Neural progenitor cell (in vitro differentiated cells): ENCODE measurements around the gene MARCHF3. TPM values are rescaled to one million over a fixed set of nuclear protein-coding genes. Genes with fewer than 3 reads are reported as not detected.

Experiments used
- DNase-seq: peaks from one replicate; pipeline ENCODE4 v3.0.0-alpha.2; 2016; ENCODE audit warnings: low spot score
- H2AFZ ChIP-seq: fragments of 200-600 bp; sonication (generic); replicated peaks from 2 replicates; pipeline ENCODE4 v1.6.1; 2016; ENCODE audit warnings: antibody characterized with exemption
- H3F3A ChIP-seq: fragments of 200-600 bp; sonication (generic); 2 replicates; pipeline ENCODE4 v1.6.1; 2016; ENCODE audit warnings: antibody characterized with exemption, low read depth
- H3K27ac ChIP-seq: fragments of 200-600 bp; sonication (generic); 2 replicates; pipeline ENCODE4 v1.5.1; 2016; ENCODE audit warnings: mild to moderate bottlenecking
- H3K27me3 ChIP-seq: fragments of 200-600 bp; sonication (generic); 2 replicates; pipeline ENCODE4 v1.6.1; 2016; ENCODE audit warnings: mild to moderate bottlenecking, moderate library complexity
- H3K36me3 ChIP-seq: fragments of 200-600 bp; sonication (generic); 2 replicates; pipeline ENCODE4 v1.5.1; 2016
- H3K4me1 ChIP-seq: fragments of 200-600 bp; sonication (generic); 2 replicates; pipeline ENCODE4 v1.6.1; 2016; ENCODE audit warnings: mixed run types
- H3K4me2 ChIP-seq: fragments of 200-600 bp; sonication (generic); 2 replicates; pipeline ENCODE4 v1.6.1; 2016
- H3K4me3 ChIP-seq: fragments of 200-600 bp; sonication (generic); 2 replicates; pipeline ENCODE4 v1.5.1; 2016
- H3K79me2 ChIP-seq: fragments of 200-600 bp; sonication (generic); 2 replicates; pipeline ENCODE4 v1.6.1; 2016; ENCODE audit warnings: low read depth
- H3K9ac ChIP-seq: fragments of 200-600 bp; sonication (generic); 2 replicates; pipeline ENCODE4 v1.6.1; 2016
- H3K9me3 ChIP-seq: fragments of 200-600 bp; sonication (generic); 2 replicates; pipeline ENCODE4 v1.5.1; 2016; ENCODE audit warnings: low read depth
- H4K20me1 ChIP-seq: fragments of 200-600 bp; sonication (generic); 2 replicates; pipeline ENCODE4 v1.6.1; 2016; ENCODE audit warnings: low read depth
- H3K27ac Mint-ChIP-seq: 3 replicates; pipeline ENCODE4 v1.8.0; 2021; ENCODE audit warnings: mixed read lengths
- H3K27me3 Mint-ChIP-seq: 2 replicates; pipeline ENCODE4 v1.8.0; 2022; ENCODE audit warnings: low read depth, mild to moderate bottlenecking, inconsistent platforms, moderate library complexity, mixed read lengths; ENCODE audit not compliant: insufficient read depth
- H3K36me3 Mint-ChIP-seq: 3 replicates; pipeline ENCODE4 v1.8.0; 2021; ENCODE audit warnings: mixed read lengths
- H3K4me1 Mint-ChIP-seq: 3 replicates; pipeline ENCODE4 v1.8.0; 2021; ENCODE audit warnings: mixed read lengths
- H3K4me3 Mint-ChIP-seq: 3 replicates; pipeline ENCODE4 v1.8.0; 2021; ENCODE audit warnings: mild to moderate bottlenecking, moderate library complexity, mixed read lengths
- H3K9me3 Mint-ChIP-seq: 3 replicates; pipeline ENCODE4 v1.8.0; 2020; ENCODE audit warnings: mixed read lengths
- EZH2 ChIP-seq: fragments of 200-600 bp; sonication (generic); IDR thresholded peaks from 2 replicates; pipeline ENCODE4 v1.6.1; 2017; ENCODE audit warnings: antibody characterized with exemption, mild to moderate bottlenecking, moderate library complexity
- EZH2phosphoT487 ChIP-seq: fragments of 200-600 bp; sonication (generic); IDR thresholded peaks from 2 replicates; pipeline ENCODE4 v1.6.1; 2017; ENCODE audit warnings: antibody characterized with exemption
- total RNA-seq: library from RNA; depleted of rRNA; stranded (reverse); fragments of >200 nt; gene quantifications from 2 replicates; pipeline ENCODE4 v1.2.3, GENCODE V29; 2015; ENCODE audit warnings: low replicate concordance
- TF ChIP-seq, protein P1 (sequence below): fragments of 200-600 bp; sonication (generic); IDR thresholded peaks from 2 replicates; pipeline ENCODE4 v1.5.1; 2017; ENCODE audit warnings: antibody characterized with exemption, mild to moderate bottlenecking

The MARCHF3 gene
- total RNA-seq, 1 donor from 2014 or later = 6.1 TPM

DNA sequence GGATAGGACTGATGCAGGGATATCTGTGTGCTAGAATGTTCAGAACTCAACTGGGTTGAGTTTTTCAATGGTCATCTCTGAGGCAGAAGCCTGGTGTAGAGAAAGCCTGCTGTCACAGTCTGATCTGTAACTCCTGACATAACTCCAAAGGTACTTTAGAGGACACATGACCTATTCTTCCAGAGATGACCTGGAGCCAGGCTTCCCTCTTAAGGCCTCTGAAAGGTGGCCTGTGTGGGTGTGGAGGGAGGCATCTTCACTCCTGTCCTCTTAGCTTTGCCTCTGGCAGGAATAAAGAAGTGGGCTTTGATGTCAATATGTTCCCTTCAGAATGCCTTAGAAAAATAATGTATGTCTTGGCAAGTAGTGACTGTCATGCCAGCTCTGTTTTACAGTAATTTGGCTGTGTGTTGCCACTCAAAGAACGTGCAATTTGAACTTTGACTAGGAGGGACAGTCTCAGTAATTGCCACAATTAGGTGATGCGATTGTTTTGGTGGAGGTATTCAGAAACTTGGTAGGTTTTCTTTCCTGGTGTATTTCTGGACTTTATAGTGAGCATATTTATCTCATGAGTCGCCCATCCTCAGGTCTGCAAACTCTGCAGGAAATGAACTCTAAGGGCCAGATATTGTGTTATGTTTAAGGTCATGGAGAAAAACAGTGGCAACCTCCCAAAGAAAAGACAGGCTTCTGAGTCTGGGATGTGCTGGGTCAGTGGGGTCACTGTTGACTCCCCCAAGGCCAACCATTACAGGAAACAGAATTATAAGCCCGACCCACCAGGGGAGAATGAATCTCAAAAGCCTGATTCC lies 46.2 kb upstream of the MARCHF3 start:
- Mint-ChIP-seq H3K4me1 (peaks cover 34% of the 10 kb centered on the region), H3K27me3 (peaks cover 6% of the 10 kb centered on the region), H3K4me3 (no peak overlapping the region), H3K27ac (no peak overlapping the region), H3K36me3 (no peaks in the 10 kb centered on the region), H3K9me3 (no peaks in the 10 kb centered on the region)
- H3K4me3 ChIP-seq = no peak overlapping the region
- no peak for DNase-seq
- H4K20me1 ChIP-seq = no peaks in the 10 kb centered on the region
- peaks cover 9% of the 10 kb centered on the region for H3K4me1 ChIP-seq
- H3F3A ChIP-seq = no peaks in the 10 kb centered on the region
- H3K9ac ChIP-seq = no peak overlapping the region
- H3K79me2 ChIP-seq = no peaks in the 10 kb centered on the region
- TF ChIP-seq, protein P1, sequence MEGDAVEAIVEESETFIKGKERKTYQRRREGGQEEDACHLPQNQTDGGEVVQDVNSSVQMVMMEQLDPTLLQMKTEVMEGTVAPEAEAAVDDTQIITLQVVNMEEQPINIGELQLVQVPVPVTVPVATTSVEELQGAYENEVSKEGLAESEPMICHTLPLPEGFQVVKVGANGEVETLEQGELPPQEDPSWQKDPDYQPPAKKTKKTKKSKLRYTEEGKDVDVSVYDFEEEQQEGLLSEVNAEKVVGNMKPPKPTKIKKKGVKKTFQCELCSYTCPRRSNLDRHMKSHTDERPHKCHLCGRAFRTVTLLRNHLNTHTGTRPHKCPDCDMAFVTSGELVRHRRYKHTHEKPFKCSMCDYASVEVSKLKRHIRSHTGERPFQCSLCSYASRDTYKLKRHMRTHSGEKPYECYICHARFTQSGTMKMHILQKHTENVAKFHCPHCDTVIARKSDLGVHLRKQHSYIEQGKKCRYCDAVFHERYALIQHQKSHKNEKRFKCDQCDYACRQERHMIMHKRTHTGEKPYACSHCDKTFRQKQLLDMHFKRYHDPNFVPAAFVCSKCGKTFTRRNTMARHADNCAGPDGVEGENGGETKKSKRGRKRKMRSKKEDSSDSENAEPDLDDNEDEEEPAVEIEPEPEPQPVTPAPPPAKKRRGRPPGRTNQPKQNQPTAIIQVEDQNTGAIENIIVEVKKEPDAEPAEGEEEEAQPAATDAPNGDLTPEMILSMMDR = no peak
- TF ChIP-seq EZH2phosphoT487 (no peak), EZH2 (no peak)
- H3K27ac ChIP-seq = no peak overlapping the region
- no peaks in the 10 kb centered on the region for H3K27me3 ChIP-seq
- H3K4me2 ChIP-seq = no peak overlapping the region
- H3K36me3 ChIP-seq = no peaks in the 10 kb centered on the region
- no peaks in the 10 kb centered on the region for H3K9me3 ChIP-seq
- H2AFZ ChIP-seq = no peak overlapping the region

DNA sequence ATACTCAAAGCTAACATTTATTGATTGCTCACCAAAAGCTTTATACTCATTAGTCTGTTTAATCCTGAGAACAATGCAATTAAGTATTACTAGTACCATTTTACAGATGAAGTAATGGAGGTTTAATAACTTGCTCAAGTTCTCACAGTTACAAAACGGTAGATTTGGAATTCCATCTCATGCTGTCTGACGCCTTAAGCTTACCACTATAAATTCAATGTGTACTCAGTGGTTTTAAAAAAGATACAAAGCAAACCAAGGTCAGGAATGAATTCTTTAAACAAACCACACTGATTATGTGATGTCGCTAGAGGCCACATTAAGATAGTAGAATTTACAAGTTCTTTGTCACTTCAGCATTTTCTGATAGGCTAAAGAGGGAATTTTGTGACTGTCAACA lies 44.1 kb upstream of the MARCHF3 start:
- Mint-ChIP-seq H3K36me3 (no peaks in the 10 kb centered on the region), H3K4me3 (no peak overlapping the region), H3K9me3 (no peaks in the 10 kb centered on the region), H3K4me1 (peaks cover 19% of the 10 kb centered on the region), H3K27me3 (peaks cover 6% of the 10 kb centered on the region), H3K27ac (no peak overlapping the region)
- H3K9ac ChIP-seq = no peak overlapping the region
- H3K4me1 ChIP-seq = no peaks in the 10 kb centered on the region
- H3K27ac ChIP-seq = no peak overlapping the region
- no peak overlapping the region for H2AFZ ChIP-seq
- H3K79me2 ChIP-seq = no peaks in the 10 kb centered on the region
- no peaks in the 10 kb centered on the region for H3K9me3 ChIP-seq
- H3K27me3 ChIP-seq = no peaks in the 10 kb centered on the region
- no peak overlapping the region for H3K4me3 ChIP-seq
- no peak overlapping the region for H3K4me2 ChIP-seq
- no peak for DNase-seq
- TF ChIP-seq EZH2phosphoT487 (no peak), EZH2 (no peak)
- TF ChIP-seq, protein P1 = no peak
- no peaks in the 10 kb centered on the region for H3F3A ChIP-seq
- H4K20me1 ChIP-seq = no peaks in the 10 kb centered on the region
- H3K36me3 ChIP-seq = no peaks in the 10 kb centered on the region

DNA sequence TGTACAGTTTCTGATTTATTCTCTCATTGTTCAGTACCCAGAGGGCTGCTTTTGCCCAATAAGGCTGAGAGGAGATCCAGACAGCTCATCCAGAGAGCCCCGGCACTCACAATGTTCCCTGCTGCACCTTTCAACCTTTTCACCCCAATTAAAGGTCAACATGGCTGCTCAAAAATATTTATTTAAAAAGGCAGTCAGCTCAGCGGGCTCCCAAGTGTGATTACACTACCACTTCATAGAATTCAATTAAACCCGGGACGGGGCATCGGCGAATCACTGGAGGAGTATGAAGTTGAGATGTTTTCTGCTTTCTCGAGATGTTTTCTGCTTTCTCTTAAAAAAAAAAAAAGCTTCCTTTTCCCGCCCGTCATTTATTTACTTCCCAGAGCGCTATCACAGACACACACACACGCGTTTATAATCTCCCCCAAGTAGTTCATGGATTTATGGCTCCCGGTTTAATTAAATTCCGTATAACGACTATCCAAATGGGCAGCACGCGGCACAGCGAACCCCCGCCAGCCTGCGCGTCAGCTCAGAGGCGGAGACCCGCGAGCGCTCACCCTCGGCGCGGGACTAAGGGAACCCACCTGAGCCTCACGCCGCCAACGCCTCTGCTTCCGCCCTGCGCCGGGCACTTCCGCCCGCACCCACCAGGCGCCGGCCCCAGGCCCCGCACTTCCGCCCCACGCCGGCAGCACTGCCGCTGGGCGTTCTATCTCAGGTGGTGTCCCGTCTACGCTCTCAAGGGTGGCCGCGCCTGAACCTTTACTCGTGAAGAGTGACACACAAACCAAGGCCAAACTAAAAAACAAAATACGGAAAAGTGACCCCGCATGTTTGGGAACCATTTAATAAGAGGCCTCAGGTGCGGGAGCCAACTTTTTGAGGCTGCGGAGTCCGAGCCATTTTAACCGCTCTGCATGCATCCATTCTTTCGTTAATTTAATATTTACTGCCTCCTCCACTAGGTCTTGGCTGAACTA lies 42.8 kb upstream of the MARCHF3 start, which contains the start of gene C5orf63:
Gene C5orf63 (minus strand): TSS at position 642 of the 986 bp plus-strand sequence. CDS start 14,507 bp downstream, outside the sequence.
- Histone ChIP-seq H3K27me3 (no peaks in the 10 kb centered on the region), H3K4me1 (no peaks in the 10 kb centered on the region), H2AFZ (no peak within 1 kb of the TSS), H3F3A (no peaks in the 10 kb centered on the region), H3K4me3 (no peak within 1 kb of the TSS), H3K9me3 (no peaks in the 10 kb centered on the region), H3K79me2 (no peaks in the 10 kb centered on the region), H3K36me3 (no peaks in the 10 kb centered on the region), H4K20me1 (no peaks in the 10 kb centered on the region), H3K9ac (no peak within 1 kb of the TSS), H3K4me2 (no peak within 1 kb of the TSS), H3K27ac (no peak within 1 kb of the TSS)
- Mint-ChIP-seq H3K9me3 (no peaks in the 10 kb centered on the region), H3K4me3 (no peak within 1 kb of the TSS), H3K36me3 (no peaks in the 10 kb centered on the region), H3K27me3 (peaks cover 6% of the 10 kb centered on the region), H3K27ac (no peak within 1 kb of the TSS), H3K4me1 (peaks cover 19% of the 10 kb centered on the region)
- no peak for DNase-seq
- TF ChIP-seq, protein P1 = no peak
- TF ChIP-seq EZH2phosphoT487 (no peak), EZH2 (no peak)
